ENCODE results near the gene LAMTOR5.
A peak's percentile ranks its signal among the peaks of the same experiment; 100 is the strongest.
"Not testable (repeated sequence)": the region's sequence is repeated elsewhere in the genome, so short reads cannot be mapped to it uniquely, and the experiment has no call there.

Gene LAMTOR5

GRCh38 chr1:110425612-110426152 is 18.2 kb upstream of the LAMTOR5 start:
- no peak for DNase-seq

GRCh38 chr1:110424699-110425611 is 17.5 kb upstream of the LAMTOR5 start:
- DNase-seq: no peak

GRCh38 chr1:110420874-110421793 is 13.6 kb upstream of the LAMTOR5 start:
- DNase-seq: no peak

DNA sequence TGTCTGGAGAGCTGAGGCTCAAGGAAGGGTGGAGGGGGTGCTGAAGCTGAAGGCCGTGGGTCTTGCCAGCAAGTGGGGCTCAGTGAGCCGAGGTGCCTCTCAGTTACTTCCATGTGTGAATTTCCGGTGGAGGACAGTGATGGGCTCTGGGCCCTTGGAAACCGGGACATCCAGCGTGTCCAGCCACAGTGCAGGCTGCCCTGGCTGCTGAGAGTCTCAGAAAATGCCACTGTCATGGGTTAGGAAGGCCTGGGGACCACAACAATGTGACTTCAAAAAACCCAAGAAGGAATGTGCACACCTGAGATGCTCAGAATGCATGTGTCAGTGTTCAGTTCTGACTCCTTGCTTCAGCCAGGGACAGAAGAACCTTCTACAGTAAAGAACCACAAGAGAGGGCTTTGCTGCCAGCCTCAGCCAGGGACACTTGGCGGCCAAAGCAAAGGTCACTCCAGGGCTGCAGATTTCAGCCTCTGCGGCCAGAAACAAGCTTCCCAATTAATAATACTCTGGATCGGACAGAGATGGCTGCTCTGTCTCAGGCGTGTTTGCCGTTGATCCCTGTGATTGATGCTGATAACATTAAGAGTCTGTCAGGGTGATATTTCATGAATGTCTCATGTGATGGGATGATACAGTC is 12.6 kb upstream of the LAMTOR5 start:
- no peak for DNase-seq

DNA sequence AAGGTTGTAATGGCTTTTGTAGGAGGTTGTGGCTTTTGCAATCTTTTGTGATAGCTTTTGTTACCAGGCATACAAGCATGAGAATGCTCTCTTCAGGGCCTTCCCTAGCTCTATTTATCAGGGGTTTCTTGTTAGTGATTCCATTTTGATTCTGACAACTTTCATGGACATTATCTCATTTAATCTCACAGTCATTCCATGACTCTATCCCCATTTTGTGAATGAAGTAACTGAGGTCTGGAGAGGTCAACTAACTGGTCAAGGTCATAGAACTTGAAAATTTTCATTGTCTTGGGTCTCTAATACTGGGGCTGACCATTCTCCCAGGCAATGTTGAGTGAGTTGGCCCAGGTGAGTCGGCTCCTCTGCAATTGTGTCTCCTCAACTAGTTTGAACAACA is 11.2 kb upstream of the LAMTOR5 start:
- no peak for DNase-seq

GRCh38 chr1:110413045-110413444 is 5.6 kb upstream of the LAMTOR5 start:
- DNase-seq: not testable (repeated sequence)

- peak; percentile 60 for DNase-seq
Observed at GRCh38 chr1:110412576-110412975, 5.1 kb upstream of the LAMTOR5 start.

DNA sequence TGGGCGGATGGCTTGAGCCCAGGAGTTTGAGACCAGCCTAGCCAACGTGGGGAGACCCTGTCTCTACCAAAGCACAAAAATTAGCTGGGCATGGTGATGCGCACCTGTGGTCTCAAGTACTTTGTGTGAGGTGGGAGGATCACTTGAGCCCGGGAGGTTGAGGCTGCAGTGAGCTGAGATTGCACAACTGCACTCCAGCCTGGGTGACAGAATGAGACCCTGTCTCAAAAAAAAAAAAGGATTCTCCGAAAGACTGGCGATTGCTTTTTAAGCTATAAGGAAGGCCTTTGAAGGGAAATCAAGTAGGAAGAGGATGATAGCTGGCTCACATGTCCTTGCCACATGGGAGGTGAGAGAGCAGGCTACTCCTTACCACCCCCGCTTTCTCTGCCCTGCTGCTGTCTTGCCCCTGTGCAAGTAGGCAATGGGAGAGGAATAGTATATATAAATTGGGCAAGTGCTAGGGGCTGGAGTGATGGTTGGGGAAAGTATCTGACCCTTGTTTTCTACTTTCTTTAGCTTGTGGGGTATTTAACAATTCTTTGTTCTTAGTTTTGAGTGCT is 3.8 kb upstream of the LAMTOR5 start:
- DNase-seq: no peak

DNA sequence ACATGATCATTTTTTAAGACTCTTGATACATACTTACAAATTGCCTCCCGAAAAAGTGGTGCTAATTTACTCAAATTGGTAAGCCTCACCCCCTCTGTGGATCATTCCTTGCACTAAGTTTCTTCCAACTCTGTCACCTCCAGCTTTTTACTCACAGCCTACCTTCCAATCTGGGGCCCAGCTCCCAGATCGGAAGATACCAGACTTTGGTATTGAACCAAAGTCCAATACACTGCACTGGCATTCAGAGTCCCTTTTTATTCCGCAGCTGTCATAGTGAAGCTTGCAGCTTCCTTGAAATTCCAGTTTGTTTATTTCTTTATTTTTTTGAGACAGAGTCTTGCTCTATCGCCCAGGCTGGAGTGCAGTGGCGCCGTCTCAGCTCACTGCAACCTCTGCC is 1.8 kb upstream of the LAMTOR5 start:
- DNase-seq: no peak

DNA sequence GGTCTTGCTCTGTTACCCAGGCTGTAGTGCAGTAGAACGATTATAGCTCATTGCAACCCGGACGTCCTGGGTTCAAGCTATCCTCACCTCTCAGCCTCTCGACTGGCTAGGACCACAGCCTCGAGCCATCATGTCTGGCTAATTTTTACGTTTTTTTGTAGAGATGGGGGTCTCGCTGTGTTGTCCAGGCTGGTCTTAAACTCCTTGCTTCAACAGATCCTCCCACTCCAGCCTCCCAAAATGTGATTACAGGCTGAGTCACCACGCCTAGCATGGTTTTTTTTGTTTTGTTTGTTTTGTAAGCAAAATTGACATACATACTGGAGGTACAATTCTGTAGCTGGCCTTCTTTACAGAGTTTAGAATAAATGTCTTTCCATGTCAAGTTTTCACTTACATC is 994 bp upstream of the LAMTOR5 start:
- no peak for DNase-seq

DNA sequence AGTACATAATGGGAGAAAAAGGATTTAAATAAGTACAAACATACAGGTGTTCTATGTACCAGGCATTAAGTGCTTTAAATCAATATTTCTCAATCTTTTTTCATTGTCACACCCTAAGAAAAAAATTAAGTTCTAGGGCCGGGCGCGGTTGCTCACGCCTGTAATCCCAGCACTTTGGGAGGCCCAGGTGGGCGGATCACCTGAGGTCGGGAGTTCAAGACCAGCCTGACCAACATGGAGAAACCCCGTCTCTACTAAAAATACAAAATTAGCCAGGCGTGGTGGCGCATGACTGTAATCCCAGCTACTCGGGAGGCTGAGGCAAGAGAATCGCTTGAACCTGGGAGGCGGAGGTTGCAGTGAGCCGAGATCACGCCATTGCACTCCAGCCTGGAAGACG is 1.1 kb downstream of the LAMTOR5 start:
- DNase-seq: not testable (repeated sequence)

DNA sequence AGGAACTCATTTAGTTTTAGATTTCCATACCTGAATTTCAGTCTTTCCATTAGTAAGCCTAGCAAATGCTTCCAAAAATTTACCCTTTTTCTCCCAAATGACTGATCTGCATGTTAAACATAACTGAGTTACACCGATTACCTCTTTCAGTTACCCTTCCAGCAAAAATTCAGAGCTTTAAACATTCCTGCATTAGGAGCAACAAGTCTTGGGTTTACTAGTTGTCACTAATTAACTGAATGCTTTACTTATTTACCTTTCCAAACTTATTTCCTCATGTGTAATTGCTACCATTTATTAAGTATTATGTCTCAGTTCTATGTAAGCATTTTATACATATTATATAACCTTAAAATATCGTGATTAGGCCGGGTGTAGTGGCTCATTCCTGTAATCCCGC is 3.1 kb downstream of the LAMTOR5 start:
- DNase-seq: no peak

DNA sequence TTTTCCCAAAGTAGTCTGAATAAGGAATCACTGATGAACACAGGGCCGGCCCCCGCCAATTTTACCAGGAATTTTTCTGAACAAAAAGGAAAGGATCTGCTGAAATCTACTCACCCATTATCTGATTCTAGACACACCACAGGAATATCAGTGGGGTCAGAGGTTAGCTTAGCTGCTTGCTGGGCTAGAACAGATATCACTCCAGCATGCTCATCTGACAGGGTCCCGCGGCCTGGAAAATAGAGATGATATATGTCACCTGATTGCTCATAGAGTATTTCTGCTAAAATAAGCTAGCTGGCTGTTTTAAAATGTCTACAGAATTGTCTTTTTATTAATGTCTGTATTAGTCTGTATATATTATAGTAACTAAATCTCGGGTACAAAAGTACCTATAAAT is 3.7 kb downstream of the LAMTOR5 start:
- no peak for DNase-seq

GRCh38 chr1:110396259-110396958 is 11.1 kb downstream of the LAMTOR5 start:
- not testable (repeated sequence) for DNase-seq

DNA sequence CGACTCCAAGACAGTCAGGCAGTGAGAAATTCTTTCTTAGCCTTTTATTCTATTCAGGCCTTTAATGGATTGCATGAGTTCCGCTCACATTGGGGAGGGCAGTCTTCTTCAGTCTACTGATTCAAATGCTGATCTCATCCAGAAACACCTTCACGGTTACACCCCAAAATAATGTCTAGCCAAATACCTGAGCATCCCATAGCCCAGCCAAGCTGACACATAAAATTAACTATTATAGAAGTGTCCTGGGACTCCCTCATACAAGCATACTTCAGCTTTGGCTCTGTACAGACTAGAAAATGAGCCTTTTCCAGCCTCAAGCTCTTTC is 13.0 kb downstream of the LAMTOR5 start:
- DNase-seq: no peak

DNA sequence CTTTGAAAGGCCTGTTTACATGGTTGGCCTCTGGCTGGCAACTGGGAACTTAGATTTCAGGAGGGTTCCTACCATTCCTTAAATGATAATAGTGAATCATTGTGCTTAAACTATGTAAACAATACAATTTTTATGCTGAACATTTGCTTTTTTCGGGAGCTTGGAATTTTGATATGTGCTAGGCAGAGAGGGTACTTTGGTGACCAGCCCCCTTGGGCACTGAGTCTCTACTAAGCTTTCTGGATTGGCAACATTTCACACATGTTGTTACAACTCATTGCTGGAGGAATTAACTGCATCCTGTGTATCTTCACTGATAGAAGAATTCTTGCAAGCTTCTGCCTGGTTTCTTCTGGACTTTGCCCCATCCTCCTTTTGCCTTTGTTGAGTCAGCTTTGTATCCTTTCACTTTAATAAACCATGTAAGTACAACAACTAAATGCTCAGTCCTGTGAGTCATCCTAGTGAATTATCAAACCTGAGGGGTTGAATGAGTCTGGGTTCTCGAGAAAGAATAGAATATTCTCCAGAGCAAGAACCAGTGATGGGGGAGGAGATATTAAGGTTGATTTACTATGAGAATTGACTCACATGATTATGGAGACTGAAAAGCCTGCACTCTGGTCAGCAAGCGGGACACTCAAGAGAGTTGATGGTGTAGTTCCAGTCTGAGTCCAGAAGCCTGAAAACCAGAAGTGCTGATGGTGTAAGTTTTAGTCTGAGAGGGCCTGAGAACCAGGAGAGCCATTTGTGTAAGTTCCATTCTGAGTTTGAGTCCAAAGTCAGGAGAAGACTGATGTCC is 13.6 kb downstream of the LAMTOR5 start:
- DNase-seq: no peak

- no peak for DNase-seq
Observed at GRCh38 chr1:110393286-110393685, 14.2 kb downstream of the LAMTOR5 start.

- no peak for DNase-seq
Observed at GRCh38 chr1:110390692-110391245, 16.7 kb downstream of the LAMTOR5 start, which contains the start of gene SLC16A4. TSS of gene SLC16A4 (minus strand) at chr1:110391026. CDS start at chr1:110389323, 1,703 bp downstream.

GRCh38 chr1:110390096-110390495 is 17.4 kb downstream of the LAMTOR5 start:
- DNase-seq: no peak

GRCh38 chr1:110387048-110387754 is 20.3 kb downstream of the LAMTOR5 start:
- no peak for DNase-seq

Data from activated CD4-positive, alpha-beta T cell treated with anti-CD3 and anti-CD28 coated beads, Interleukin-2, amount 50 U/mL, for 1 hour (primary cell).